Tibial nerve (tissue), 4 donors: Measurements from ENCODE around the gene KPNA3.

ENCODE experiments used
- CTCF ChIP-seq, 5 experiments: fragments of 200-600 bp in 3 of 5; fragments of 450-650 bp in 2 of 5; sonication (generic) in 3 of 5; IDR thresholded peaks; one replicate each; pipeline ENCODE4 v1.5.1; 2016 to 2019; ENCODE audit warnings: antibody characterized with exemption in 5 of 5, mild to moderate bottlenecking in 3 of 5, moderate library complexity in 2 of 5
- EP300 ChIP-seq, 2 donors: sonication (generic); formaldehyde crosslinking; IDR thresholded peaks; one replicate each; pipeline ENCODE4 v1.6.1; 2017; ENCODE audit warnings: antibody characterized with exemption in 2 of 2, mild to moderate bottlenecking in 1 of 2
- POLR2A ChIP-seq, 2 donors: fragments of 450-650 bp; IDR thresholded peaks; one replicate each; pipeline ENCODE4 v1.6.1; 2017; ENCODE audit warnings: antibody characterized with exemption in 2 of 2, mild to moderate bottlenecking in 2 of 2, moderate library complexity in 2 of 2

DNA sequence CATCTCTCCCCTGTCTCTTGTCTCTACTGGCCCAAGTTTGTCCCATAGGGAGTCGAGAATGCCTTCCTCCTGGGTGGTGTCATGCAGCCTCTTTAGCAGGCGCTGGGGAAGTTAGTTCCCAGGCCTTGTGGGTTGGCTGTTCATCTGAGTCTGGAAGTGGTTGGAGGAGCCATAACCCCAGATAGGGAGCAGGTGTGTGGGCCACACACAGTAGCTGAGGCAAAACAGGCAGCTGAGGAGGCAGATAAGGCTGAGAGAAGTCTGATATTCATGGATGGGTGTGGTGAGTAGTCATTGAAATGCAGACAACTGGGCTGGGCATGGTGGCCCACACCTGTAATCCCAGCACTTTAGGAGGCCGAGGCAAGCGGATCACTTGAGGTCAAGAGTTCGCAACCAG is 40.9 kb upstream of the KPNA3 start:
- TF ChIP-seq POLR2A (IDR thresholded peaks at IDR 0.05) (no peak), CTCF (IDR thresholded peaks at IDR 0.05) (no peak), EP300 (IDR thresholded peaks at IDR 0.05) (no peak)
